HG02588 (cell line): ENCODE measurements around the gene PHYH.
"Not testable (repeated sequence)": the region's sequence is repeated elsewhere in the genome, so short reads cannot be mapped to it uniquely, and the experiment has no call there.

Experiments used
- ATAC-seq: cut with Tn5 transposase; IDR thresholded peaks from one replicate; pipeline ENCODE4 v1.9.1; 2021; ENCODE audit warnings: mild to moderate bottlenecking, moderate library complexity; ENCODE audit not compliant: unreplicated experiment

PHYH gene

GRCh38 chr10:13322615-13323148, 22.8 kb upstream of the PHYH start:
- ATAC-seq = no peak

- ATAC-seq = no peak
Measured at GRCh38 chr10:13321576-13321975, 21.7 kb upstream of the PHYH start.

- no peak for ATAC-seq
Measured at GRCh38 chr10:13319166-13319565, 19.3 kb upstream of the PHYH start.

- no peak for ATAC-seq
Measured at GRCh38 chr10:13317474-13317873, 17.6 kb upstream of the PHYH start.

GRCh38 chr10:13316635-13317311, 16.9 kb upstream of the PHYH start:
- ATAC-seq = no peak

GRCh38 chr10:13315361-13315760, 15.5 kb upstream of the PHYH start:
- ATAC-seq = no peak

- no peak for ATAC-seq
Measured at GRCh38 chr10:13311177-13311575, 11.3 kb upstream of the PHYH start.

GRCh38 chr10:13310518-13311176, 10.8 kb upstream of the PHYH start:
- ATAC-seq = no peak

- no peak for ATAC-seq
Measured at GRCh38 chr10:13309792-13310191, 9.9 kb upstream of the PHYH start.

- ATAC-seq = no peak
Measured at GRCh38 chr10:13308096-13308495, 8.2 kb upstream of the PHYH start.

GRCh38 chr10:13306103-13306502, 6.2 kb upstream of the PHYH start:
- ATAC-seq = no peak

- no peak for ATAC-seq
Measured at GRCh38 chr10:13302821-13303555, 3.1 kb upstream of the PHYH start.

- ATAC-seq = no peak
Measured at GRCh38 chr10:13298748-13299436, 972 bp downstream of the PHYH start.

- no peak for ATAC-seq
Measured at GRCh38 chr10:13296476-13296875, 3.4 kb downstream of the PHYH start.

- no peak for ATAC-seq
Measured at GRCh38 chr10:13294784-13295183, 5.1 kb downstream of the PHYH start.

GRCh38 chr10:13291821-13292773, 7.8 kb downstream of the PHYH start:
- no peak for ATAC-seq

GRCh38 chr10:13291061-13291460, 8.8 kb downstream of the PHYH start:
- no peak for ATAC-seq

GRCh38 chr10:13284050-13284449, 15.8 kb downstream of the PHYH start:
- ATAC-seq = no peak

GRCh38 chr10:13282348-13282747, 17.5 kb downstream of the PHYH start:
- ATAC-seq = not testable (repeated sequence)

- ATAC-seq = no peak
Measured at GRCh38 chr10:13276749-13277365, 23.0 kb downstream of the PHYH start.
